ENCODE measurements around the gene FAAP20.

The FAAP20 gene

DNA sequence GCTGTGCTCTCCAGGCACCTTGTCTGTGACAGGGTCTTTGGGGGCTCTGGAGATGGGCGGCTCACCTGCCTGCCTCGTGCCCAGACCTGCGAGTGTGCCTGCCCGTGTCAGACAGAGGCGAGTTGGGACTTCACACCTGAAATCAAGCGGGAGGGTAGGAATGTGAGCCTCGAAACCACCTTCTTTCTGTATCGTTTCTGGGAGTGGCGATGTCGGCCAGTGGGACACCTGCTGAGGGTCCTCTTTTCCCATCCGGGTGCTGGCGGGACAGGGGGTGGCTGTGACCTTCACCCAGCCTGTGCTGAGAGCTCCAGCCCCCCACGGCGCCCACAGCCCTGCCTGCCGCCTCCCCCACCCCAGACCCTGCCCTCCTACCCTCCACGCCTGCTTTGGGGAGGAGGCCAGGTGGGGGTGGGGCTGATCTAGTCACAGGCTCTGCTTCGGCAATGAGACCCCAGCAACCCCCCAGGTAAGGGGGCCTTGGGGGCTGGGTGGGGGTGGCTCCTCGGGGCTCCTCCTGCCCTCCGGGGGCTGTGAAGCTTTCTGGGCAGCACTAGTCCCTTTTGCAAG lies 15.6 kb upstream of the FAAP20 start:
- DNase-seq (ENCODE audit: low read depth in 2 of 2): no peak

DNA sequence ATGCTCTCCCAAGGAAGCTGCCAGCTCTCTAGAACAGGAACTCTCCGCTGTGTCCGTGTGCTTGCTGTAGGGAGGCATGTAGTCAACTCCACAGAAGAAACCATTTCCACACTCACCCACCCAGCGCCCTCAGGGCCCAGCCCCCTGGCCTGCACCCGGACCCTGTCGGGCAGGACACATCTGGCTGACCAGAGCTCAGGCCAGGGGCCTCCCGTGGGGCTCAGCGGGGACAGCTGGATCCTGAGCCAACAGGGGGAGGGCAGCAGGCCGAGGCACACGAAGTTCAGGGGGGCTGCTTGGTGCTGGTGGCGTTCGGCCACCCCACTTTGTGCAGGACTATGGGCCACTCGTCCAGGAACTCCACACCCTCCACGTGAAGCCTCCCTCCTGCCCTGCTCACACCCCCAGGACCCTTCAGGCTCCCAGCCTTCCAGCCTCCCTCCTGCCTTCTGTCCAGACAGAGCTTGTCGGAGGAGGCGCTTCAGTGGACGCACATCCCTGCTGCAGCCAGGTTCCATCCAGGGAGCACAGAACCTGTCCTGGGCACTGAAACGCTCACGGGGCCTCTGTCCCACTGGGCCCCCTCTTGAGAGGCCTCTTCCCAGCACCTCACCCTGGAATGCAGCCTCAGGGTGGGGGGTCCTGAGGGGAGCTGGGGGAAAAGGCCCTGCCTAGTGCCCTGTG lies 15.0 kb upstream of the FAAP20 start:
- no peak for DNase-seq (ENCODE audit: low read depth in 2 of 2)

DNA sequence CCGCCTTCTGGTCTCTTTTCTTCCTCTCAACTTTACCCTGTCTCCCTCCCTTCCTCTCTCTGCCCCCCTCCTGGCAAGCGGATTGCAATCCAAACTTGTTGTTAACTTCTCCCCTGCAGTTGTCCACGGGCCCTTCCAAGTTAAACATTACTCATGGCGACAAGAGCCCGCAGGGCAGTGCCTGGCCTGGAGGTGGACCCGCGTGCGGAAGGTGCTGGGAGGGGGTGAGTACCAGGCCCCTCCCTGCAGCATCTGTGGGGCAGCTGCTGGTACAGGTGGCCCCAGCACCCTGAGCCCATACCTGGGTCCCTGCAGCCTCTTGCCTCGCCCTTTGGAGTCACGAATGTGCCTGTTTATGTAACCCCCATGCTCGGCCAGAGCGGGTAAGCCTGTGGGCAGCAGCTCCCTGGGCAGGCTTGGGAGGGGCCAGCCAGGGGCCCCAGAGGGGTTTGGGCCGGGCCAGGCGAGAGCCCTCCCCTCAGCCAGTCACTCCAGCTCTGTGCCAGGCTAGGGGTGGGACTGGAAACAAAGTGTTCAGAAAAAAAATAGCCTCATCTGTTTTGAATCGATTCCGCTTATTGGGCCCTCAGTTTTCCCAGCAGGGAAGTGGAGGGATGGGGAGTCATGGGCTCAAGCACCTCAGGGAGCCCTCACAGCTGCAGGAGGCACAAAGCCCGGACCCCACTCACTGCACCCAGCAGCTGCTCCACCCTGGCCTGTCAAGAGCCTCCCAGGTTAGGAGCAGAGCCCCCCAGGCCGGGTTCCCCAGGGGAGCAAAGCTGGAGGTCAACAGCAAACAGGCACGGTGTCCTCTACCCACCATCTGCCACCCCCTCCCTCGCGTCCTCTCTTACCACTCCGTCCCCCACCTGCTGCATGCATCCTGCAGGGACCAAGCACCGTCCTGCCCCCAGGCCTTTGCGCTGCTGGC lies 14.0 kb upstream of the FAAP20 start:
- DNase-seq (ENCODE audit: low read depth in 2 of 2): no peak

DNA sequence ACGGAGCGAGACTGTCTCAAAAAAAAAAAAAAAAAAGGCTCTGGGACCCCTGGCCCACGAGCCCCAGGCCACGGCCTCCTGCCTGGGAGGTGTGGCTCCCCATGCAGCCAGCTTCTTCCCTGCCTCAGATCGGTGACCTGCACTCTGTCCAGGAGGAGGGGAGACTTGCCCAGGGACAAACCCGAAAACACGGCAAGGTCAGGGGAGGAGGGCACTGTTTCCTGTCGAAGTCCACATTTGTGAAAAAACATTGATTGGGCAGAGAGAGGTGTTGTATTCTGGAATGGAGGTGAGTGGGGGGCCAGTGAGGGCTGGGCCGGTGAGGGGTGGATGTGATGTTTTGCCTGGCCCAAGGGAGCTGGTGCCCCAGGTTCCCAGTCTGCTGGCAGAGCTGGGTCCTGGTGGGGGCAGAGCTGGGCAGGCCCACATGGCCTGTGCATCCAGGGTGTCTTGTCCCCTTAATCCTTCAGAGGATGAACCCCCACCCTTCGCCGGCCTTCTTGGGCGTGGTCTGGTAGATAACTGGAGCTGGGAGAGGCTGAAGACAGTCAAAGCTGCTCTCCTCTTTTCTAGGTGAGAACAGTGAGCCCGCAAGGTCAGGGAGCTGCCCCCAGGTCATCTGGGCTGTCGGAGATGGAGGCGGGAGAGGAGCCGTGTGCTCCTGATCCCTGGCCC lies 12.4 kb upstream of the FAAP20 start:
- no peak for DNase-seq (ENCODE audit: low read depth in 2 of 2)

DNA sequence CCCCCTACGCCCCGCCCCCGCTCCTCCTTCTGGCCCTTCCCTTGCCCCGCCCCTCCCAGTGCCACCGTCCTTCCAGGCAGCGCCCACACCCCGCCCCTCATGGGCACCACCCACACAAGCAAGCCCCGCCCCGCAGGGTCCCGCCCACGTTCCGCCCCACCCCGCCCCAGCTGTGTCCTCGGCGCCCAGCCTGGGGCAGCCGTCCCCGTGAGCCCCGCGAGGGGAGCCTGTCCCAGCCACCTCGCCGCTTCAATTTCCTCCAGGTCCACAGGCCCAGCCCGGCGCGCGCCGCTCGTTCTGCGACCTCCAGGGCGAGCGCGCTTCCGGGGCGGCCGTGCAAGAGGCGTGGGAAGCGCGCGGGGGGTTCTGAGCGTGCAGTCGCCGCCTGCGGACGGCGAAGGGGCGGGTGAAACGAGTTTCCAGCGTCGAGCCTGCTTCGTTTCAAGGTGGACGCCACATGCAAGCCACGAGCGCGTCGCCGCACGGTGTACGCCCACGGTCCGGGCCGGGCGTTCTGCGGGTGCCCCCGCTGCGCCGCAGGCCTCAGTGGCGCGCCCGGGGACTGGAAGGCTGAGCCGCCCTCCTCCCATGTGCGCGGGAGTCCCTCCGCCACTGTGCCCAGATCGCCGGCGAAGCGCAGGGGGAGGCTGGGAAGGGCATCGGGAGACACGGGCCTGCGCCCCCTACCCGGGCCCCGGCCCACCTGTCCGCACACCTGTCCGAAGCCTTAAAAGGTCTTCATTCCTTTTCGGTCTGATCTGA lies 10.8 kb upstream of the FAAP20 start:
- DNase-seq (ENCODE audit: low read depth in 2 of 2): peak; percentile 87 to 93

DNA sequence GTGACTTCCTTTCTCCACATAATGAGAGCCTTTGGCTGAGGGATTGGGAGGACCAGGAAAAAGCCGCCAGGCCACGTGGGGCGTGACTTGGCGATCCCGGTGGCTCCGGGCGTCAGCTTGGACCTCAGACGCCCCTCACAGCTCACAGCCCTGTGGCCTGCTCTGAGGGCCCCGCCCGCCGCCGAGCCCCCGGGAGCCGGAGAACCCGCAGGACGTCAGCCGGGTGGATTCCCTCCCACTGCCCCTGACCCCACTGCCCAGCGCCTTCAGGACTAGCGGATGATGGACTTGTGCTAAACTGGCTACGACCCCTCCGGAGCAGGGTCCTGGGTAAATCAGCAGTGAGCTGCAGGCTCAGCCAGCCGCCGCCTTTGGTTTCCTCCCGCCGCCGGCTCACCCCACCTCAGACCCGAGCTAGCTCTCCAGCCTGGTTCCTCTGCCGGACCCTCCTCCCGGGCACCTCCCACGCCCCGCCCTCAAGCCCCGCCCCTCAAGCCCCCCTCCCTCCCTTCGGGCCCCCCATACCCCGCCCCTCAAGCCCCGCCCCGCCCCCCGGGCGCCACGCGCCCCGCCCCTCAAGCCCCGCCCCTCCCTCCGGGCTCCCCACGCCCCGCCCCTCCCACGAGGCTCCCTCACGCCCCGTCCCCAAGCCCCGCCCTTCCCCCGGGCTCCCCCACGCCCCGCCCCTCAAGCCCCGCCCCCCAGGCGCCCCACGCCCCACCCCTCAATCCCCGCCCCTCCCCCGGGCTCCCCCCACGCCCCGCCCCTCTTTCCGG lies 10.0 kb upstream of the FAAP20 start:
- DNase-seq (ENCODE audit: low read depth in 2 of 2): no peak

DNA sequence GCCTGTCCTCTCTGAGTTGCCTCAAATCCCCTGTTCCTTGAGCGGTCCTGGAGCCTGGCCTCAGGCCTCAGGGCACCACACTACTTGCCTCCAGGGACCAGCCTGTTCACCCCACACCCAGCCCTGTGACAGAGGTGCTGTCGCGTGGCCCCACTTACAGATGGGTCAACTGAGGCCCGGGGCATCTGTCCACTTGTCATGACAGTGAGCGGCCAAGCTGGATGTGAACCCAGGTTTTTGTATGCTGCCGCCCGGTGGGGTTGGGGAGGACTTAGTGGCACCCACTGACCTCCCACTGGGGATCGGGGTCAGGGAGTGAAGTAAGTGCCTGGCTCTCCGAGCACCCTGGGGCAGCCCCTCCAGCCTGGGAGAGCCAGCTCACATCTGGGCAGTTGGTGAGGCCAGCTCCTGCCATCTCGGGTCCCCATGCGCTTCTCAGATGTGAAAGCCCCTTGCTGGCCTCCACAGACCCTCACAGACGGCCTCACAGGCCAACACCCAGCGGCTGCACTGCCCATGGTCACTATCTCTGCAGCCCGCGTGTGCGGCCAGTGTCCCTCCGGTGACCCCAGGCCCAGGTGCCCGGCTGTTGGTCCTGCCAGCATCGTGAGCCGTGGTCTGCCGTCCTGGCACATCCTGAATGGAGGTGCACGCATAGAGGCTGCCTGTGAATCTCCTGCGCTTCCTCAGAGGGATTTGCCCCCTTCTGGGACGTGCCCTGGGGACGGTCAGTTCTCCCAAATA lies 9.3 kb upstream of the FAAP20 start:
- DNase-seq (ENCODE audit: low read depth in 2 of 2): no peak

DNA sequence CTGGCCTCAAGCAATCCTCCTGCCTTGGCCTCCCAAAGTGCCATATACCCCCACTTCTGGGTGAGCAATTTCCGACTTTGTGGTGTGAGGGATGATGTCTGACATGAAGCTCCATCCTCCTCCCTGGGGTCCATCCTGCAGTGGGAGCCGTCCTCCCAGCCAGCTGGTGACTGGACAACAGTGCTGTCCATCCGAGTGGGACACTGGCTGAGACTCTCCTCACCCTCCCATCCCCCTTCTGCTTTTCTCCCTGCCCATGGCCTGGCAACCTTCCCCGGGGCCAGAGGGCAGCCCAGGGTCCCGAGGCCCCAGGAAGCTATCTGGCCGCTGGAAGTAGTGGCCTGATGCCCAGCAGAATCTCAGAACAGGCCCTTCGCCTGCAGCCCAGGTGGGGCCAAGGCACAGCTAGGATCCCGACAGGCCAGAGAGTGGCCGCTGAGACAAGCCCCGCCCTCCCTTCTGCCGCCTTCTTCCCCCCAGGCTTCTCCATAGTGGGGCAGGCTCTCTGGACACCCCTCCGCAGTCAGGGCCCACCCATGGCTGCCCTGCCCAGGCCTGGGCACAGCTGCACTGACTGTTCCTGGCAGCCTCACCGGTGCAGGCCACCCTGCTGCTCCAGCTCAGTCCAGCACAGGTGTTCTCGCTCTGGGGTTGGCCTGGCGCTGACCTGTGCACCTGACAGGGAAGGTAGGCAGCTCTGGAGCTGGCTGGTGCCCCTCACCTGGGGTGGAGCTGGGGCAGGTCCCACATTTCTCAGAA lies 8.4 kb upstream of the FAAP20 start:
- DNase-seq (ENCODE audit: low read depth in 2 of 2): no peak

DNA sequence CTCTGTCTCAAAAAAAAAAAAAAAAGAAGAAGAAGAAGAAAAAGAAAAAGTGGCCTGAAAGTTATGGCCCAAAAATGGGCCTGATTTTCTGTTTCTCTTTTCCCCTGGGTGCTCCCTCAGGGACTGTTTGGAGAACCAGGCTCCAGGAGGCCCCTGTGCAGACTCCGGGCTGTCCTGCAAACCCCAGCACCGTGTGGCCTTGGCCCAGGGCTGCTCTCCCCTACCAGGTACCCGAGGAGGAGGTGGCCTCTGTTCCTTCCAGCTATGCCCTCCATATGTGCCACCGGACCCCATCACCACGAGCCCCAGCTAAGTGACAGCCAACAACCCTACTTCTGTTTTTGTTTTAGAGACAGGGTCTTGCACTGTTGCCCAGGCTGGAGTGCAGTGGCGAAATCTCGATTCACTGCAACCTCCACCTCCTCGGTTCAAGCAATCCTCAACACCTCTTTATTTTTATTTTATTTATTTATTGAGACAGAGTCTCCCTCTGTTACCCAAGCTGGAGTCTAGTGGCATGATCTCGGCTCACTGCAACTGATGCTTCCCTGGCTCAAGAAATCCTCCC lies 7.5 kb upstream of the FAAP20 start:
- DNase-seq (ENCODE audit: low read depth in 2 of 2): no peak

DNA sequence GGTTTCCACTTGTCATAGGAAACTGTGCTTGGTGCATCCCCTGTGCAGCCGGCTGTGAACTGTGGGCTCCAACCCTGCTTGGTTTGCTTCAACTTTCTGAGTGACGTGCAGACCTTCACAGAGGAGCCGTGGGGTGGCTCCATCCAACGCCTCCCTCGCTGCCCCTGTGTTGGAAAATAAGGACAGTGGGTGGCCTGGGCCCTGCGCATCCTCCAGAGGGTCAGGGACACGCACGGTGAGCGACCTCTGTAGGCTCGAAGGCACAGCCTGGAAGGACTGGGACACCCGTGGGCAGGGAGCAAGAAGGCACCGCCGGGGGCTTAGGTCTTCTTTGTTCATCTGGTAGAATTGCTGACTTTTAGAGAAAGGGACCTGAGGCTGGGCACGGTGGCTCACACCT lies 6.5 kb upstream of the FAAP20 start:
- DNase-seq (ENCODE audit: low read depth in 2 of 2): no peak

DNA sequence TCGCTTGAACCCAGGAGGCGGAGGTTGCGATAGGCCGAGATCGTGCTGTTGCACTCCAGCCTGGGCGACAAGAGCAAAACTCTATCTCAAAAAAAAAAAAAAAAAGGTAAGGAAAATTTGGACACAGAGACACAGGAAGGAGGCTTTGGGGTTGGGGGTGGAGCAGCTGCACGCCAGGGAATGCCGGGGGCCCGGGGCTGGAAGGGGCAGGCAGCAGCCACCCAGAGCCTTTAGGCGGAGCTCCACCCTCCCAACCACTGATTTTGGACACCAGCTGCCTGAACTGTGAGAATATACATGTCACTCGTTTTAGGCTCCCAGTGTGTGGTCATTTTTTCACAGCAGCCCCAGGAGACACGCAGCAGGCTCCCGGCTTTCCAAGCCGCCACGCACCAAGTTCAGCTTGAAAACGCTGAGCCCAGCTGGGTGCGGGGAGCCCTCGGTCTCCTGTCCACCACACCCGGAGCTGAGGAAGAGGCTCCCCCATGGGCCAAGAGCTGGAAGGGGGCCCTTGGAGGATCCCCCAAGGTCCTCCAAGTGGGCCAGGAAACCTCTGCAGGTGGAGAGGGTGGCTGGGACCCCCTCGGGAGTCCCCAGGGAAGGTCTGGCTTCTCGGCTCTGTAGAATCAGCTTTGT lies 5.9 kb upstream of the FAAP20 start:
- no peak for DNase-seq (ENCODE audit: low read depth in 2 of 2)

DNA sequence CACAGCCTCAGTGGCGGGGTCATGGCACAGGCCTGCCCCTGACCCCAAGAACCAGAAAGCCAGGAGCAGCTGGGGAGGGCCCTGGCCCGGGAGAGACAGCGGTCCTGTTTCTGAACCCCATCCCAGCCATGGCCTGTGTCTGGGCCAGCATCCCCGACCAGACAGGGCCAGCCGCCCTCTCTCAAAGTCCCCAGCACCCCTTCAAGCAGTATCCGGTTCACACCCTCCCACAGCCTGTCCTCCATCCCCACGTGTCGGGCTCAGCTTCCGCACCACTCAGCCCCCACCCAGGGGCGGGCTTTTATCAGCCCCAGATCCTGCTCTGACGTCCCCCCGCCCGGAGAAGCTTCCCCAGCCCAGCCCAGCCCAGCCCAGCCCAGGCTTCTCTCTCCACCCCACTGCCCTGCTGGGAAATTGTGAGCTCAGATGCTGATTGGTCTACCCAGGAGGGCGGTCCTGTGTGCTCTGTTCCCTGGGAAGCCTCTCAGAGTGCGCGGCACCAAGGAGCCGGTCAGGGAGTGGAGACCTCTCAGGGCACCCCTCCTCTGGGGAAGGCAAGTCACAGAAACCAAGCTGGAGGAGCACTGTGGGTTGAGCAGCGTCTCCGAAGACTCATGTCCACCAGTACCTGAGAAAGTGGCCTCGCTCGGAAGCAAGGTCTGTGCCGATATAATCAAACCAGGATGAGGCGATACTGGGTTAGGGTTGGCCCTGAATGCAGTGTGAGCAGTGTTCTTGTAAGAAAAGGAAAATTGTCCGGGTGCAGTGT lies 4.7 kb upstream of the FAAP20 start:
- peak; percentile 46 to 55 for DNase-seq (ENCODE audit: low read depth in 2 of 2)

DNA sequence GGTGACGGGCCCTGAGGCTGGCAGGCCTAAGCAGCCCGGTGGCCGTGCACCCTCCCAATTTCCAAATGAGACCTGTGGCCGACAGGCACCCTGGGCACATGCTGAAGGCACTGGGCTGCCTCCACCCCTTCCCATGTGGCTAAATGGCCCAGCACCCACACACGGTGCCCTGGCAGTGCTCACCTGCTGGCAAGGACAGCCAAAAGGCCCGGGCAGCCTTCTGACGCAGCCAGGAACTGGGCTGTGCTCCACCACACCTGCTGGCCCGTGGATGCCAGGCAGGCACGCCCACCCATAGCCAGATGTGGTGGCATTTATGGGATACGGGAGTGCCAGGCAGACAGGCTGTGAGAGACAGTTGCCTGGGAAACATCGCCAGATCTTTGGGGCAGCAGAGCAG lies 4.0 kb upstream of the FAAP20 start:
- DNase-seq (ENCODE audit: low read depth in 2 of 2): no peak

DNA sequence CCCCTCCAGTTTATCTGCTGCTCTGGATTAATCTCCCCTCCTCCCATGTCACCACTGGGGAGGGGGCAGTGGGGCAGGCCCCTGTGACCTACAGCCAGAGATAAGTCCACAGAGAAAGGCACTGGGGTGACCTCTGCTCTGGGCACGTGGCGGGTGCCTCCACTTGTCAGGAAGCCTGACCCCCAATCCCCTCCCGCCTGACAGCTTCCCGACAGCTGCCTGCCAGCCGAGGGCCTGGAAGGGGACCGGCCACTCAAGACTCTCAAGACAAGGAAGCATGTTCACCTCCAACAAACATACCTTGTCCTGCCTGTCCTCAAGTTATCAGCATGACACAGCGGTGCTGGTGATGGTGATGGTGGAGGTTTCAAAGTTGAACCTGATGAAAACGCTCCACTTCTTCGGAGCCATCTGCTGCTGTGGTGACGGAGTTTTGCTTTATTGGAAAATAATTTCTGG lies 3.2 kb upstream of the FAAP20 start:
- DNase-seq (ENCODE audit: low read depth in 2 of 2): no peak

DNA sequence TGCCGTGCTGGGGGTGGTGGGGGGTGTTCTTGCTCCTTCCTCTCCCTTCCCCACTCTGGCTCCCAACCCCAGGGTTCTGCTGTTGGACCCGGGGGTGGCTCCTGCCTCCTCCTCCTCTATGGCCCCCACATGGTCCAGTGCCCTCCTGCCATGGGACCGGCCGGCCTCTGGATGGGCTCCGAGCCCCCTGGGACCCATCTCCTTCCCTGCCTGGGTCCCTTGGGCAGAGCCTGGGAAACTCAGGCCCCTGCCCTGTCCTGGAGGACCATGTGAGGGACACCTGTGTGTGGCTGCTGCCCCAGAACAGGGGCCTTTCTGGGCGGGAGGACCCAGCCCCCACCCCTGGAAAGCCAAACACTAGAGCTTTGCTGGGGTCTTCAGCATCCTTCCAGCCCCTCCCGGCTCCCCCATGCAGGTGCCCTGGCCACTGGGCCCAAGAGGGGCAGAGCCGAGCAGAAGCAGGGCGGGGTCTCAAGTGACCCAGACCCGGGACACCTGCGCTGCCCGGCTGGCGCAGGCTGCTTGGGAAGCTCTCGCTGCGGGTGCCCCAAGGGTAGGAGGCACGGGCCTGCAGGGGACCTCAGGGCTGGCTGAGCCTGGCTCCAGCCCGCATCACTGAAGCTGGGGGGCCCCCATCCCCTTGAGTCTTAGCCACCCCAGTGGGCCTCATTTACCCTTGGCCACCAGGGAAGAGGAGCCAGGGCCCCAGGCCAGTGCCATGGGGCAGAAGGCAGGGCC lies 2.5 kb upstream of the FAAP20 start:
- no peak for DNase-seq (ENCODE audit: low read depth in 2 of 2)

DNA sequence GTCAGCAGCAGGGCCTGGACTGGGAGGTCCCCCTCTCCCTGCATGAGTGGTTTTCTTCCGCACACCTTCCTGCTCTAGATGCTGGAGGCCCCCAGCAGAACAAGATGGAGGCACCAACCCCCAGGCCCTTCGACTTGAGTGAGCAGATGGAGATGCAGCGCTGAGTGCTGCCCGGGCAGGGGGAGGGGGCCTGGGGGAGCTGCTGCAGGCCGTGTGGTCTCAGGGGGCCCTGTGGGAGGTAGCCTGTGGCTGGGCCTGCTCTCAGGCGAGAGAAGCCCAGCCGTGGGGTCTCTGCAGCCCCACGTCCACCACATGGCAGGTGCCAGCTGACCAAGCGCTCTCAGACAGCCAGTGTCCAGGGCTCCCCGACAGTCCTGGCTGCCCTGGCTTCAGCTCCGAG lies 1.2 kb upstream of the FAAP20 start:
- DNase-seq (ENCODE audit: low read depth in 2 of 2): no peak
